ENCODE results near the gene PFKP. TPM values are rescaled to one million over a fixed set of nuclear protein-coding genes. Genes with fewer than 3 reads are reported as not detected.

Gene PFKP
- total RNA-seq, 4 donors from 2014 or later = 90.8 to 255 (median 112) TPM

- Histone ChIP-seq H3K9me3 (no peaks in the 10 kb centered on the region), H3K27me3 (no peaks in the 10 kb centered on the region), H3K4me3 (peak overlapping the region; percentile 78 to 91 (median 84)), H3K36me3 (no peaks in the 10 kb centered on the region), H3K27ac (replicated peaks in 1 of 4) (peak overlapping the region; percentile 82 to 89 (median 84)), H3K4me1 (peaks cover 21 to 53% (median 39%) of the 10 kb centered on the region in 4 donors)
- no peak for DNase-seq (ENCODE audit: extremely low spot score)
- TF ChIP-seq EP300 (IDR thresholded peaks at IDR 0.05) (no peak), POLR2A (IDR thresholded peaks at IDR 0.05; ENCODE audit: low read depth) (no peak)
- intact Hi-C loops (cut with DNase I) = loop anchor here (5.0 kb wide), 1 partner anchor 34 kb away; no protein-coding TSS in a partner anchor
- under 1% methylated on average over 27 of the region's 29 CpGs for WGBS
Observed at GRCh38 chr10:3067859-3068179, 471 bp downstream of the PFKP start.

GRCh38 chr10:3068201-3068967 lies 1.0 kb downstream of the PFKP start:
- intact Hi-C loops (cut with DNase I) = loop anchor here (5.0 kb wide), 1 partner anchor 34 kb away; no protein-coding TSS in a partner anchor
- Histone ChIP-seq H3K4me1 (peaks cover 22 to 58% (median 45%) of the 10 kb centered on the region in 4 donors), H3K27ac (replicated peaks in 1 of 4) (peak overlapping the region; percentile 82 to 89 (median 84)), H3K4me3 (peak overlapping the region; percentile 78 to 91 (median 84)), H3K27me3 (no peaks in the 10 kb centered on the region), H3K36me3 (no peaks in the 10 kb centered on the region), H3K9me3 (no peaks in the 10 kb centered on the region)
- no peak for TF ChIP-seq EP300 (IDR thresholded peaks at IDR 0.05)
- peak; percentile 42 to 51 for TF ChIP-seq POLR2AphosphoS5 (IDR thresholded peaks at IDR 0.05)
- no peak for TF ChIP-seq POLR2A (IDR thresholded peaks at IDR 0.05; ENCODE audit: low read depth)
- peak; percentile 28 to 54 (median 34) for TF ChIP-seq CTCF (IDR thresholded peaks at IDR 0.05)
- 1% methylated on average over 16 of the region's 86 CpGs for WGBS
- no peak for DNase-seq (ENCODE audit: extremely low spot score)

- Histone ChIP-seq H3K9me3 (no peaks in the 10 kb centered on the region), H3K27me3 (no peaks in the 10 kb centered on the region), H3K4me1 (peaks cover 22 to 66% (median 53%) of the 10 kb centered on the region in 4 donors), H3K4me3 (peak overlapping the region; percentile 78 to 91 (median 84)), H3K27ac (replicated peaks in 1 of 4) (peak overlapping the region; percentile 82 to 89 (median 84)), H3K36me3 (no peaks in the 10 kb centered on the region)
- no peak for DNase-seq (ENCODE audit: extremely low spot score)
- TF ChIP-seq CTCF (IDR thresholded peaks at IDR 0.05) = no peak
- no peak for TF ChIP-seq POLR2A (IDR thresholded peaks at IDR 0.05; ENCODE audit: low read depth)
- TF ChIP-seq EP300 (IDR thresholded peaks at IDR 0.05) = no peak
- TF ChIP-seq POLR2AphosphoS5 (IDR thresholded peaks at IDR 0.05) = no peak
- intact Hi-C loops (cut with DNase I) = loop anchor here (5.0 kb wide), 1 partner anchor 33 kb away; no protein-coding TSS in a partner anchor
- WGBS = 47% methylated on average over 17 of the region's 57 CpGs
Observed at GRCh38 chr10:3068968-3069737, 1.8 kb downstream of the PFKP start.

GRCh38 chr10:3069876-3070275 lies 2.5 kb downstream of the PFKP start:
- 92% methylated on average over 11 of the region's 11 CpGs for WGBS
- no peaks in the 10 kb centered on the region for H3K36me3 ChIP-seq
- H3K27me3 ChIP-seq = no peaks in the 10 kb centered on the region
- no peak for DNase-seq (ENCODE audit: extremely low spot score)
- H3K4me1 ChIP-seq = peaks cover 22 to 73% (median 59%) of the 10 kb centered on the region in 4 donors
- peak overlapping the region in 1 of 4 donors; percentile 78 for H3K4me3 ChIP-seq
- H3K9me3 ChIP-seq = no peaks in the 10 kb centered on the region
- TF ChIP-seq EP300 (IDR thresholded peaks at IDR 0.05) = no peak
- no peak for TF ChIP-seq POLR2AphosphoS5 (IDR thresholded peaks at IDR 0.05)
- no peak for TF ChIP-seq POLR2A (IDR thresholded peaks at IDR 0.05; ENCODE audit: low read depth)
- no peak for TF ChIP-seq CTCF (IDR thresholded peaks at IDR 0.05)
- intact Hi-C loops (cut with DNase I) = loop anchor here (5.0 kb wide), 1 partner anchor 32 kb away; no protein-coding TSS in a partner anchor
- peak overlapping the region in 3 of 4 donors; percentile 82 to 89 (median 87) for H3K27ac ChIP-seq (replicated peaks in 1 of 4)

Data from esophagus muscularis mucosa (tissue), 4 donors.